ENCODE data around the gene IL10RA. TPM values are rescaled to one million over a fixed set of nuclear protein-coding genes. Genes with fewer than 3 reads are reported as not detected.

The IL10RA gene
- total RNA-seq, 2 experiments from 2014 or later = 15.7 to 25.2 TPM

DNA sequence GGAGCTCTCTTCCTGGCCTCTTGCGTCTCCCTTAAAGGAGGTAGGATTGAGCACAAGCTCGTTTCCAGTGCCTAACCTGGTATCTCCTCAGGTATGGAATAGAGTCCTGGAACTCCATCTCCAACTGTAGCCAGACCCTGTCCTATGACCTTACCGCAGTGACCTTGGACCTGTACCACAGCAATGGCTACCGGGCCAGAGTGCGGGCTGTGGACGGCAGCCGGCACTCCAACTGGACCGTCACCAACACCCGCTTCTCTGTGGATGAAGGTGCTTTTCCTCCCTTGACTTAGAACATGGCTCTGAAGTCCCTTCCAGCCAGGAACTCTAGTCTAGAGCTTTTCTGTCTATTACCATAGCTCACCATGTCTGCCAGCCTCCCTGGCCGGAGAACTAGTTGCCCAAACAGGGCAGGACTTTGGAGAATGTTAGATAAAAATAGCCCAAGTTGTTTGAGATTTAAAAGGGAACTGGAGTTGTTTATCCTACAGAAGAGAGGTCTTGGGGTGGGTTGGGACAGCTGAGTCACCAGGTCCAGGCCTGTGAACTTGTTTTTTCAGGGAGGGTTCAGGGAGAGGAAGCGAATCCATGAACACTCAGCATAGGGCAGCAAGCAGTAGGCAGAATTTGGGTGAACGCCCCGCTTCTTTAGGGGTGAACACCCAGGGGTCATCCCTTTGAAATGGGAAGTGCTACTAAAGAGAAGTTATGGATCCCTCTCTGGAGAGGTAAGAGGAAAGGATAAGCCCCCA, 3.3 kb downstream of the IL10RA start:
- TF ChIP-seq CTCF (conservative IDR thresholded peaks at IDR 0.05; ENCODE audit: low read length) (no peak), EZH2phosphoT487 (IDR thresholded peaks at IDR 0.05; ENCODE audit: borderline replicate concordance, low read depth, low read length) (no peak)
- BruUV-seq (replicated peaks) = no TSS peak
- ChIA-PET CTCF (ENCODE audit: unreplicated experiment) (no interaction called here), POLR2A (interaction anchor here (0.9 to 4.2 kb wide), 3 partner anchors 8 to 32 kb away, joined by 4 to 59 read pairs (median 15); no protein-coding TSS in a partner anchor)
- Histone ChIP-seq H3K36me3 (ENCODE audit: insufficient read depth, low read length) (peaks cover 58% of the 10 kb centered on the region), H3K27ac (ENCODE audit: low read depth, low read length, poor library complexity, severe bottlenecking) (no peak overlapping the region), H4K20me1 (ENCODE audit: insufficient read depth, low read length) (no peaks in the 10 kb centered on the region), H3K9me2 (ENCODE audit: insufficient read depth, low read length) (no peaks in the 10 kb centered on the region), H3K4me3 (ENCODE audit: low read depth, low read length, poor library complexity, severe bottlenecking) (no peak overlapping the region), H2AFZ (ENCODE audit: low read length) (no peak overlapping the region), H3K4me1 (ENCODE audit: insufficient read depth, low read length, poor library complexity, severe bottlenecking) (peaks cover 66% of the 10 kb centered on the region), H3K79me2 (ENCODE audit: insufficient read depth, low read depth, low read length) (peaks cover 6% of the 10 kb centered on the region; the same call in 1 of the 2 replicates), H3K9me3 (ENCODE audit: low read length) (no peaks in the 10 kb centered on the region), H3K4me2 (ENCODE audit: low read length) (no peak overlapping the region)
- intact Hi-C loops (cut with micrococcal nuclease; ENCODE audit: unreplicated experiment) = no loop called here
- DNase-seq (ENCODE audit: low spot score) = no peak

DNA sequence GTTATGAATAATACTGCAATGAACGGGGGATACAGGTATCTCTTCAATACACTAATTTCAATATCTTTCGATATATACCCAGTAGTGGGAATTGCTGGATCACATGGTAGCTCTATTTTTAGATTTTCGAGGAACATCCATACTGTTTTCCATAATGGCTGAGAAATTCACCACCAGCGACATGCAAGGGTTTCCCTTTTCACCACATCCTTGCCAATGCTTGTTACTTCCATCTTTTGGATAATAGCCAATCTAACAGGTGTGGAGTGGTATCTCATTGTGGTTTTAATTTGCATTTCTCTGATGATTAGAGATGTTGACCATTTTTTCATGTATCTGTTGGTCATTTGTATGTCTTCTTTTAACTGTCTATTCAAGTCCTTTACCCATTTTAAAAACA, 5.9 kb downstream of the IL10RA start:
- peaks cover 54% of the 10 kb centered on the region for H3K4me1 ChIP-seq (ENCODE audit: insufficient read depth, low read length, poor library complexity, severe bottlenecking)
- TF ChIP-seq EZH2phosphoT487 (IDR thresholded peaks at IDR 0.05; ENCODE audit: borderline replicate concordance, low read depth, low read length) (no peak), CTCF (conservative IDR thresholded peaks at IDR 0.05; ENCODE audit: low read length) (no peak)
- BruUV-seq (replicated peaks) = no TSS peak
- ChIA-PET POLR2A (interaction anchor here (0.9 to 2.7 kb wide), 4 partner anchors 10 to 19 kb away, joined by 3 to 9 read pairs (median 4); no protein-coding TSS in a partner anchor), CTCF (ENCODE audit: unreplicated experiment) (no interaction called here)
- no peaks in the 10 kb centered on the region for H3K9me2 ChIP-seq (ENCODE audit: insufficient read depth, low read length)
- H3K4me3 ChIP-seq (ENCODE audit: low read depth, low read length, poor library complexity, severe bottlenecking) = peak overlapping the region; percentile 38
- intact Hi-C loops (cut with micrococcal nuclease; ENCODE audit: unreplicated experiment) = no loop called here
- DNase-seq (ENCODE audit: low spot score) = peak; percentile 30
- no peak overlapping the region for H2AFZ ChIP-seq (ENCODE audit: low read length)
- peak overlapping the region; percentile 25 for H3K27ac ChIP-seq (ENCODE audit: low read depth, low read length, poor library complexity, severe bottlenecking)
- no peaks in the 10 kb centered on the region for H3K9me3 ChIP-seq (ENCODE audit: low read length)
- no peaks in the 10 kb centered on the region for H3K79me2 ChIP-seq (ENCODE audit: insufficient read depth, low read depth, low read length)
- H3K36me3 ChIP-seq (ENCODE audit: insufficient read depth, low read length) = peaks cover 83% of the 10 kb centered on the region
- no peaks in the 10 kb centered on the region for H4K20me1 ChIP-seq (ENCODE audit: insufficient read depth, low read length)
- peak overlapping the region; percentile 63 for H3K4me2 ChIP-seq (ENCODE audit: low read length)

GRCh38 chr11:117992620-117993019, 6.4 kb downstream of the IL10RA start:
- Histone ChIP-seq H3K4me3 (ENCODE audit: low read depth, low read length, poor library complexity, severe bottlenecking) (no peak overlapping the region), H2AFZ (ENCODE audit: low read length) (no peak overlapping the region), H3K9me2 (ENCODE audit: insufficient read depth, low read length) (no peaks in the 10 kb centered on the region), H3K4me2 (ENCODE audit: low read length) (peak overlapping the region; percentile 63), H3K27ac (ENCODE audit: low read depth, low read length, poor library complexity, severe bottlenecking) (peak overlapping the region; percentile 25), H3K79me2 (ENCODE audit: insufficient read depth, low read depth, low read length) (no peaks in the 10 kb centered on the region), H3K36me3 (ENCODE audit: insufficient read depth, low read length) (peaks cover 88% of the 10 kb centered on the region), H3K9me3 (ENCODE audit: low read length) (no peaks in the 10 kb centered on the region), H3K4me1 (ENCODE audit: insufficient read depth, low read length, poor library complexity, severe bottlenecking) (peaks cover 49% of the 10 kb centered on the region), H4K20me1 (ENCODE audit: insufficient read depth, low read length) (no peaks in the 10 kb centered on the region)
- POLR2A ChIA-PET = interaction anchor here (0.9 to 2.7 kb wide), 3 partner anchors 10 to 19 kb away, joined by 3 to 9 read pairs (median 4); no protein-coding TSS in a partner anchor
- CTCF ChIA-PET (ENCODE audit: unreplicated experiment) = no interaction called here
- intact Hi-C loops (cut with micrococcal nuclease; ENCODE audit: unreplicated experiment) = no loop called here
- DNase-seq (ENCODE audit: low spot score) = no peak
- TF ChIP-seq CTCF (conservative IDR thresholded peaks at IDR 0.05; ENCODE audit: low read length) = no peak
- TF ChIP-seq EZH2phosphoT487 (IDR thresholded peaks at IDR 0.05; ENCODE audit: borderline replicate concordance, low read depth, low read length) = no peak
- BruUV-seq (replicated peaks) = no TSS peak

Measured in OCI-LY7 (cell line).